Neuronal stem cell (in vitro differentiated cells): Measurements from ENCODE around the gene ZNF423.
A peak's percentile ranks its signal among the peaks of the same experiment; 100 is the strongest.

Experiments
- DNase-seq: peaks from one replicate; pipeline ENCODE4 v3.0.0-alpha.2; 2013; ENCODE audit warnings: low spot score
- H2AFZ ChIP-seq: one replicate; pipeline ENCODE4 v1.6.1; 2013; ENCODE audit warnings: mild to moderate bottlenecking, low read length, inconsistent platforms
- H2AK5ac ChIP-seq: 2 replicates; pipeline ENCODE4 v1.6.1; 2013; ENCODE audit warnings: low read depth, mild to moderate bottlenecking, inconsistent platforms, low read length, moderate library complexity, mixed read lengths
- H2BK120ac ChIP-seq: 2 replicates; pipeline ENCODE4 v1.6.1; 2013; ENCODE audit warnings: low read depth, mild to moderate bottlenecking, inconsistent platforms, low read length, moderate library complexity, mixed read lengths
- H2BK12ac ChIP-seq: one replicate; pipeline ENCODE4 v1.6.1; 2013; ENCODE audit warnings: low read length, inconsistent platforms
- H2BK15ac ChIP-seq: 2 replicates; pipeline ENCODE4 v1.6.1; 2013; ENCODE audit warnings: mild to moderate bottlenecking, low read length, inconsistent platforms, mixed read lengths
- H2BK5ac ChIP-seq: one replicate; pipeline ENCODE4 v1.6.1; 2013; ENCODE audit warnings: inconsistent platforms, mild to moderate bottlenecking, low read length, moderate library complexity
- H3K14ac ChIP-seq: one replicate; pipeline ENCODE4 v1.6.1; 2013; ENCODE audit warnings: low read length, inconsistent platforms
- H3K18ac ChIP-seq: 2 replicates; pipeline ENCODE4 v1.6.1; 2013; ENCODE audit warnings: low read length, inconsistent platforms
- H3K23ac ChIP-seq: 2 replicates; pipeline ENCODE4 v1.6.1; 2013; ENCODE audit warnings: low read depth, mild to moderate bottlenecking, mixed read lengths, low read length, inconsistent platforms; ENCODE audit not compliant: poor library complexity
- H3K27ac ChIP-seq: replicated peaks from 3 replicates; pipeline ENCODE4 v1.5.1; 2013; ENCODE audit warnings: low read length, inconsistent platforms
- H3K27me3 ChIP-seq, 3 experiments: 2 replicates each; pipeline ENCODE4 v1.6.1; 2013; ENCODE audit warnings: low read length in 3 of 3, mild to moderate bottlenecking in 2 of 3, inconsistent platforms in 1 of 3, low read depth in 1 of 3, mixed read lengths in 1 of 3, moderate library complexity in 1 of 3; ENCODE audit not compliant: control insufficient read depth in 3 of 3, insufficient read depth in 3 of 3
- H3K36me3 ChIP-seq, 2 donors: replicated peaks in 1 of 2; 2 replicates each; pipeline ENCODE4 v1.6.1; 2013; ENCODE audit warnings: low read length in 2 of 2; ENCODE audit not compliant: control insufficient read depth in 2 of 2, insufficient read depth in 2 of 2
- H3K4ac ChIP-seq: 2 replicates; pipeline ENCODE4 v1.6.1; 2013; ENCODE audit warnings: inconsistent platforms, mild to moderate bottlenecking, low read length, moderate library complexity
- H3K4me1 ChIP-seq, 2 donors: 1 replicate in 1 of 2; 2 replicates in 1 of 2; pipeline ENCODE4 v1.6.1; 2013; ENCODE audit warnings: low read length in 2 of 2, low read depth in 1 of 2; ENCODE audit not compliant: control insufficient read depth in 2 of 2, insufficient read depth in 1 of 2
- H3K4me2 ChIP-seq: one replicate; pipeline ENCODE4 v1.6.1; 2013; ENCODE audit warnings: mild to moderate bottlenecking, low read length, inconsistent platforms; ENCODE audit not compliant: insufficient read depth, poor library complexity, severe bottlenecking
- H3K4me3 ChIP-seq, 2 donors: 2 replicates each; pipeline ENCODE4 v1.5.1; 2013; ENCODE audit warnings: low read length in 2 of 2, mild to moderate bottlenecking in 2 of 2, inconsistent platforms in 1 of 2, moderate library complexity in 1 of 2
- H3K79me1 ChIP-seq: one replicate; pipeline ENCODE4 v1.6.1; 2013; ENCODE audit warnings: low read depth, mild to moderate bottlenecking, inconsistent platforms, low read length, moderate library complexity
- H3K9ac ChIP-seq: one replicate; pipeline ENCODE4 v1.6.1; 2013; ENCODE audit warnings: mild to moderate bottlenecking, low read depth, low read length, inconsistent platforms; ENCODE audit not compliant: poor library complexity
- H3K9me3 ChIP-seq, 2 donors: replicated peaks in 1 of 2; 2 replicates each; pipeline versions ENCODE3 to v1.6.1; 2013; ENCODE audit warnings: low read length in 2 of 2, mild to moderate bottlenecking in 2 of 2, inconsistent platforms in 1 of 2, low read depth in 1 of 2, mixed read lengths in 1 of 2, moderate library complexity in 1 of 2; ENCODE audit not compliant: control insufficient read depth in 2 of 2, insufficient read depth in 1 of 2
- H4K8ac ChIP-seq: one replicate; pipeline ENCODE4 v1.6.1; 2013; ENCODE audit warnings: low read depth, mild to moderate bottlenecking, inconsistent platforms, low read length, moderate library complexity
- H4K91ac ChIP-seq: one replicate; pipeline ENCODE4 v1.6.1; 2013; ENCODE audit warnings: low read length, low read depth, mild to moderate bottlenecking, inconsistent platforms; ENCODE audit not compliant: poor library complexity
- WGBS, 2 donors: extraction: QIAGEN DNeasy Blood & Tissue Kit; methylation state at CpG; one replicate each; pipeline ENCODE4 v1.1.7; 2013; ENCODE audit warnings: missing lambda C conversion rate in 2 of 2, mixed read lengths in 1 of 2; ENCODE audit not compliant: insufficient read length in 2 of 2, insufficient replicate concordance in 1 of 2; ENCODE audit errors: extremely low coverage in 2 of 2; 5-methylcytosine and 5-hydroxymethylcytosine counted together

The ZNF423 gene

GRCh38 chr16:49567950-49568349 lies 288.0 kb downstream of the ZNF423 start:
- no CpG with 5 or more reads among the region's 1 CpG for WGBS, 2 donors

DNA sequence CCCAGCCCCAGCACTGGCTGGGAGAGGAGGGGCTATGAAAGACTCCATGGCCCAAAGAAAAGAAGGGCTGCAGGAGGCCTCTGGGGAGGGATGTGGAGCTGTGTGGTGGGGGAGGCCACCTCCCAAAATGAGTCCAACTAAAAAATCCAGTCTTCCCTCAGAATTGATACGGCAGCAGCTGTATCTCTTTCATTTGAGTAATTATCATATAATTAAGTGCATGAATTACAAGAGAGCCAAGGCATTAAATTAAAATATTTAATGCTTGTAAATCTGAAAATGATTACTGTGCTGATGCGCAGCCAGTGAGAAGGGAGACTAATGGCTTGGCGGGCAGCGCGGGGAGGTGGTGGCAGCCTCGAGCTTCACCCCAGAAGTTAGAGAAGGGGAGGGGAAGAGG lies 289.5 kb downstream of the ZNF423 start:
- Histone ChIP-seq H3K27me3 (no peaks in the 10 kb centered on the region), H2AK5ac (no peak overlapping the region), H3K9me3 (no peaks in the 10 kb centered on the region), H2BK15ac (no peak overlapping the region), H3K9ac (no peak overlapping the region), H2BK120ac (no peak overlapping the region), H3K27ac (no peak overlapping the region), H3K14ac (no peak overlapping the region), H4K8ac (no peak overlapping the region), H2BK5ac (no peak overlapping the region), H3K18ac (no peak overlapping the region), H3K4me1 (peaks cover 0 to 17% of the 10 kb centered on the region in 2 donors), H2AFZ (no peak overlapping the region), H3K79me1 (peaks cover 4% of the 10 kb centered on the region), H3K4me2 (no peak overlapping the region), H3K4ac (no peak overlapping the region), H2BK12ac (no peak overlapping the region), H3K4me3 (no peak overlapping the region), H3K36me3 (no peaks in the 10 kb centered on the region), H4K91ac (no peak overlapping the region), H3K23ac (no peak overlapping the region)
- DNase-seq, result no peak
- WGBS, 2 donors, result no CpG with 5 or more reads among the region's 6 CpGs

More at GRCh38 chr16:49567950-49568349, 288.0 kb downstream of the ZNF423 start:
- H3K4me1 ChIP-seq, result peaks cover 0 to 17% of the 10 kb centered on the region in 2 donors
- H3K14ac ChIP-seq, result no peak overlapping the region
- H2BK120ac ChIP-seq, result no peak overlapping the region
- H2BK12ac ChIP-seq, result no peak overlapping the region
- H2BK5ac ChIP-seq, result no peak overlapping the region
- no peaks in the 10 kb centered on the region for H3K27me3 ChIP-seq
- no peak overlapping the region for H3K4me3 ChIP-seq
- H4K91ac ChIP-seq, result no peak overlapping the region
- H3K4ac ChIP-seq, result no peak overlapping the region
- H4K8ac ChIP-seq, result no peak overlapping the region
- H3K79me1 ChIP-seq, result peaks cover 4% of the 10 kb centered on the region
- H2BK15ac ChIP-seq, result no peak overlapping the region
- no peak overlapping the region for H2AK5ac ChIP-seq
- H3K27ac ChIP-seq, result no peak overlapping the region
- no peak overlapping the region for H3K4me2 ChIP-seq
- H3K23ac ChIP-seq, result no peak overlapping the region
- no peak for DNase-seq
- H2AFZ ChIP-seq, result no peak overlapping the region
- H3K36me3 ChIP-seq, result peaks cover 0 to 11% of the 10 kb centered on the region in 2 donors
- H3K9ac ChIP-seq, result no peak overlapping the region
- no peak overlapping the region for H3K18ac ChIP-seq
- H3K9me3 ChIP-seq, result peaks cover 0 to 4% of the 10 kb centered on the region in 2 donors

DNA sequence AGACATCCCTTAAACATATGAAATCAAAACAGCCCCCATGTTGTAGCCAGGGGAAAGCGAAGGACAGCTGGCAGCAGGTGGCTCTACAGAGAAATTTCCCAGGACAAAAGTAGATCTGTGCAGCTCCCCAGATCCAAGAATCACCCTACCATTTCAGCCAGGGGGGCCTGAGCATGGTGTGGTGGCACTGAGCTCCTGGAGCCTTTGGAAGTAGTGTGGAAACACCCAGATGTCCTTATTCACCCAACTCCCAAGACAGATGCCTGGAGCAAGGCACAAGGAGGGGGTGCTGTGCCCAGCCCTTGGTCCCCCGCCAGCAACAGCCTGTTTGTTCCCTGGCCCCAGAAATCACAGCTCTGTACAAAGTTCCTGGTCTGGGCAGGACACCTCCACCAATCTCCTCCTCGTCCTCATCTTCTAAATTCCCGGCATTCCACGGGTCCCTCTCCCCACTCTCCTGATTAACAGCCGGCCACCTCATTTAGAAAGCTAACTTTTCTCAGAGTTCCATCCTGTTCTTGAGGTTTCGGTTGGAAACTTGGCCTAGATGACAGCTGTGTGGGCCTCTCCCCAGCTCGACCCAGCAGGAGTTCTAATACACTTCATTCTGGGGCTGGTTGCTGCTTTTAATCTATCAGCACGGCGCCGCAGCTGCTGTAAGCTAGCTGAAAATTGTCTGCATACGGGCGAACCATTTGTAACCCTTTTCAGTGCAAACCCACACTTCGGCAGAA lies 291.2 kb downstream of the ZNF423 start:
- Histone ChIP-seq H4K8ac (no peak overlapping the region), H3K27me3 (no peaks in the 10 kb centered on the region), H3K79me1 (no peaks in the 10 kb centered on the region), H3K9ac (no peak overlapping the region), H2BK5ac (no peak overlapping the region), H2AFZ (no peak overlapping the region), H3K18ac (peak overlapping the region; percentile 31), H3K4me3 (no peak overlapping the region), H2BK120ac (no peak overlapping the region), H3K27ac (no peak overlapping the region), H3K36me3 (peaks cover 0 to 14% of the 10 kb centered on the region in 2 donors), H3K4ac (no peak overlapping the region), H2BK15ac (no peak overlapping the region), H2AK5ac (no peak overlapping the region), H2BK12ac (no peak overlapping the region), H3K4me1 (peaks cover 0 to 19% of the 10 kb centered on the region in 2 donors), H3K9me3 (no peaks in the 10 kb centered on the region), H4K91ac (no peak overlapping the region), H3K4me2 (no peak overlapping the region), H3K14ac (no peak overlapping the region), H3K23ac (no peak overlapping the region)
- WGBS, 2 donors, result no CpG with 5 or more reads among the region's 14 CpGs
- no peak for DNase-seq

- Histone ChIP-seq H3K36me3 (peaks cover 0 to 14% of the 10 kb centered on the region in 2 donors), H3K4me1 (peaks cover under 1 to 19% of the 10 kb centered on the region in 2 donors), H3K27ac (no peak overlapping the region), H3K4me2 (no peak overlapping the region), H2AK5ac (no peak overlapping the region), H3K14ac (no peak overlapping the region), H3K9me3 (no peaks in the 10 kb centered on the region), H2BK5ac (no peak overlapping the region), H4K91ac (no peak overlapping the region), H2AFZ (no peak overlapping the region), H3K23ac (no peak overlapping the region), H3K9ac (no peak overlapping the region), H3K27me3 (no peaks in the 10 kb centered on the region), H3K18ac (no peak overlapping the region), H2BK120ac (no peak overlapping the region), H2BK15ac (no peak overlapping the region), H3K4me3 (no peak overlapping the region), H2BK12ac (no peak overlapping the region), H3K4ac (no peak overlapping the region), H3K79me1 (no peaks in the 10 kb centered on the region), H4K8ac (no peak overlapping the region)
- no peak for DNase-seq
- no CpG with 5 or more reads among the region's 2 CpGs for WGBS, 2 donors
Observed at GRCh38 chr16:49563666-49564065, 292.2 kb downstream of the ZNF423 start.
